ENCODE data around the gene PPM1H.

The PPM1H gene

DNA sequence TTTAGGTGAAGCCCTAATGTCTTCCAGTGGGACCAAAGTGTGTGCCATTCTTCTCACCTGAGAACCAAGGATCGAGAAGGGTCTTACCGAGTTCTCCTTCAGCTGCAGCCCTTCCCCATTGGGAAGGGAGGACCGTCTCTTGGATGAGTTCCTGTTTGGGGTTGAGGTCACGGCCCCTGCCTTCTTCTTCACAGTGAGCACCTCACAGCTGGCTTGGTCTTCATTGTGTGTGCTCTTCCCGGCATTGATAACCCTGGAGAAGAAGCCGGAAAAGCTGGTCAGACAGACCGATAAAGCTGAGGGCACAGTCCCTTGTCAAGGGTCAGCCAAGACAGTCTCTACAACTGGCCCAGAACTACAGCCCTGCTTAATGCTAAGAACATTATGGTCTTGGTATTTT is 102.9 kb downstream of the PPM1H start:
- H2BK12ac ChIP-seq (ENCODE audit: low read length), result no peak overlapping the region

DNA sequence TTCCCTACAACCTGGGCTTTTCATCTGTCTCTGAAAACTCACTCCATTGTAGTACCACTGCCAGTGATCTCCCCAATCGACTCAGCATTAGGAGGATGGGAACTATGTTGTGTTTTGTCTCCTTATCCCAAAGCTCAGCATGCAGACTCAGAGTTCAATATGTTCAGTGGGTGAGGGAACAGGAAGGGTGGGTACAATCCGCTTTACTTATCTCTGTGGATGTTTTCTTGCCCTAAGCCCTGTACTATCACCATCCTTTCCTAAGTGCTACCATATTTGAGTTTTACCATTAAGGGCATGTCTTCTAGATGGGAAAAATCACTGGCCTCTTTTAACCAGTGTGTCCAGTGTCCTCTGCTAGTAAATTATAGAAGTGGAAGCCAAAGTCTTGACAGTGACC is 107.1 kb downstream of the PPM1H start:
- no peak overlapping the region for H3K18ac ChIP-seq (ENCODE audit: low read length)
- H2BK120ac ChIP-seq (ENCODE audit: low read depth, low read length), result no peak overlapping the region
- H2AK5ac ChIP-seq (ENCODE audit: low read depth, low read length), result no peak overlapping the region
- H4K8ac ChIP-seq (ENCODE audit: low read depth, low read length), result no peak overlapping the region
- no peak overlapping the region for H2BK5ac ChIP-seq (ENCODE audit: low read length)
- H3K36me3 ChIP-seq (replicated peaks in 1 of 2; ENCODE audit: control insufficient read depth in 2 of 2, insufficient read depth in 2 of 2, low read length in 2 of 2), result no peaks in the 10 kb centered on the region
- no peak overlapping the region for H2BK15ac ChIP-seq (ENCODE audit: low read length)
- H4K91ac ChIP-seq (ENCODE audit: low read depth, low read length, poor library complexity), result no peak overlapping the region
- WGBS, 2 donors (ENCODE audit: extremely low coverage in 2 of 2, insufficient read length in 2 of 2, insufficient replicate concordance in 1 of 2), result no CpG with 5 or more reads among the region's 2 CpGs
- H2BK12ac ChIP-seq (ENCODE audit: low read length), result no peak overlapping the region
- H3K27ac ChIP-seq (replicated peaks; ENCODE audit: low read length), result no peak overlapping the region
- no peak overlapping the region for H3K23ac ChIP-seq (ENCODE audit: low read depth, low read length, poor library complexity)
- no peak overlapping the region for H3K9ac ChIP-seq (ENCODE audit: low read depth, low read length, poor library complexity)
- H3K4me2 ChIP-seq (ENCODE audit: insufficient read depth, low read length, poor library complexity, severe bottlenecking), result no peak overlapping the region
- H3K4me3 ChIP-seq (ENCODE audit: low read length in 2 of 2), result no peak overlapping the region
- DNase-seq (ENCODE audit: low spot score), result no peak
- H3K4ac ChIP-seq (ENCODE audit: low read length), result no peak overlapping the region
- no peaks in the 10 kb centered on the region for H3K27me3 ChIP-seq (ENCODE audit: control insufficient read depth in 3 of 3, insufficient read depth in 3 of 3, low read depth in 1 of 3, low read length in 3 of 3)
- no peak overlapping the region for H3K14ac ChIP-seq (ENCODE audit: low read length)
- H3K79me1 ChIP-seq (ENCODE audit: low read depth, low read length), result no peaks in the 10 kb centered on the region
- H3K4me1 ChIP-seq (ENCODE audit: control insufficient read depth in 2 of 2, insufficient read depth in 1 of 2, low read depth in 1 of 2, low read length in 2 of 2), result peaks cover 3 to 11% of the 10 kb centered on the region in 2 donors
- H3K9me3 ChIP-seq (replicated peaks in 1 of 2; ENCODE audit: control insufficient read depth in 2 of 2, insufficient read depth in 1 of 2, low read depth in 1 of 2, low read length in 2 of 2), result peaks cover 0 to 3% of the 10 kb centered on the region in 2 donors
- H2AFZ ChIP-seq (ENCODE audit: low read length), result no peak overlapping the region

More for the DNA sequence above, 102.9 kb downstream of the PPM1H start:
- Histone ChIP-seq H3K79me1 (ENCODE audit: low read depth, low read length) (no peaks in the 10 kb centered on the region), H2BK120ac (ENCODE audit: low read depth, low read length) (no peak overlapping the region), H3K27ac (replicated peaks; ENCODE audit: low read length) (no peak overlapping the region), H3K14ac (ENCODE audit: low read length) (no peak overlapping the region), H3K23ac (ENCODE audit: low read depth, low read length, poor library complexity) (no peak overlapping the region), H3K4me3 (ENCODE audit: low read length in 2 of 2) (no peak overlapping the region), H3K4me1 (ENCODE audit: control insufficient read depth in 2 of 2, insufficient read depth in 1 of 2, low read depth in 1 of 2, low read length in 2 of 2) (peaks cover 15 to 36% of the 10 kb centered on the region in 2 donors), H2AK5ac (ENCODE audit: low read depth, low read length) (no peak overlapping the region), H3K36me3 (replicated peaks in 1 of 2; ENCODE audit: control insufficient read depth in 2 of 2, insufficient read depth in 2 of 2, low read length in 2 of 2) (no peaks in the 10 kb centered on the region), H2BK5ac (ENCODE audit: low read length) (no peak overlapping the region), H2BK15ac (ENCODE audit: low read length) (no peak overlapping the region), H2AFZ (ENCODE audit: low read length) (no peak overlapping the region), H3K4ac (ENCODE audit: low read length) (no peak overlapping the region), H3K9ac (ENCODE audit: low read depth, low read length, poor library complexity) (no peak overlapping the region), H4K8ac (ENCODE audit: low read depth, low read length) (no peak overlapping the region), H3K18ac (ENCODE audit: low read length) (no peak overlapping the region), H3K9me3 (replicated peaks in 1 of 2; ENCODE audit: control insufficient read depth in 2 of 2, insufficient read depth in 1 of 2, low read depth in 1 of 2, low read length in 2 of 2) (no peaks in the 10 kb centered on the region), H3K27me3 (ENCODE audit: control insufficient read depth in 3 of 3, insufficient read depth in 3 of 3, low read depth in 1 of 3, low read length in 3 of 3) (no peaks in the 10 kb centered on the region), H4K91ac (ENCODE audit: low read depth, low read length, poor library complexity) (no peak overlapping the region), H3K4me2 (ENCODE audit: insufficient read depth, low read length, poor library complexity, severe bottlenecking) (no peak overlapping the region)
- no CpG with 5 or more reads among the region's 7 CpGs for WGBS, 2 donors (ENCODE audit: extremely low coverage in 2 of 2, insufficient read length in 2 of 2, insufficient replicate concordance in 1 of 2)
- no peak for DNase-seq (ENCODE audit: low spot score)

DNA sequence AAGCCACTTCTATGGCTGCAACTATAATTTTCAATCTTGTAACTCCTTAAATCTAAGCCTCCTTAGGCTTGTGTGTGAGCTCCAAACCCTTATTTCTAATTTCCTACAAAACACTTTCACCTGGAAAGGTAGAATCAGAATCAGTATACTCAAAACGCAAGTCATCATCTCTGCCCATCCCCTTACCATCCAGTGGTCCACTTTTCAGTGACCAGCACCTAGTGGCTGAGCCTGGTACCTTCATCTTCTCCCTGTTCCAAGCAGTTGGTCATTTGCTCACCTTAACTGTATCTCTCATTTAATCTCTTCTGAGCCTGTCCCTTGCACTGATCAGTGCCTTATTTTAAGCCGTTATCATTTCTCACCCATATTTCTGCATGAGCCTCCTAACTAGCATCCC is 107.9 kb downstream of the PPM1H start:
- no peak overlapping the region for H4K91ac ChIP-seq (ENCODE audit: low read depth, low read length, poor library complexity)
- H3K27ac ChIP-seq (replicated peaks; ENCODE audit: low read length), result no peak overlapping the region
- no peak overlapping the region for H3K4ac ChIP-seq (ENCODE audit: low read length)
- no peak overlapping the region for H3K4me2 ChIP-seq (ENCODE audit: insufficient read depth, low read length, poor library complexity, severe bottlenecking)
- no peaks in the 10 kb centered on the region for H3K27me3 ChIP-seq (ENCODE audit: control insufficient read depth in 3 of 3, insufficient read depth in 3 of 3, low read depth in 1 of 3, low read length in 3 of 3)
- H4K8ac ChIP-seq (ENCODE audit: low read depth, low read length), result no peak overlapping the region
- no peak overlapping the region for H2BK5ac ChIP-seq (ENCODE audit: low read length)
- no peak overlapping the region for H2BK120ac ChIP-seq (ENCODE audit: low read depth, low read length)
- H2BK12ac ChIP-seq (ENCODE audit: low read length), result no peak overlapping the region
- peaks cover 0 to 3% of the 10 kb centered on the region in 2 donors for H3K9me3 ChIP-seq (replicated peaks in 1 of 2; ENCODE audit: control insufficient read depth in 2 of 2, insufficient read depth in 1 of 2, low read depth in 1 of 2, low read length in 2 of 2)
- H3K18ac ChIP-seq (ENCODE audit: low read length), result no peak overlapping the region
- no peak overlapping the region for H3K4me3 ChIP-seq (ENCODE audit: low read length in 2 of 2)
- H3K14ac ChIP-seq (ENCODE audit: low read length), result no peak overlapping the region
- WGBS, 2 donors (ENCODE audit: extremely low coverage in 2 of 2, insufficient read length in 2 of 2, insufficient replicate concordance in 1 of 2), result no CpG with 5 or more reads among the region's 2 CpGs
- no peaks in the 10 kb centered on the region for H3K36me3 ChIP-seq (replicated peaks in 1 of 2; ENCODE audit: control insufficient read depth in 2 of 2, insufficient read depth in 2 of 2, low read length in 2 of 2)
- no peak for DNase-seq (ENCODE audit: low spot score)
- H2AFZ ChIP-seq (ENCODE audit: low read length), result no peak overlapping the region
- no peak overlapping the region for H3K9ac ChIP-seq (ENCODE audit: low read depth, low read length, poor library complexity)
- no peak overlapping the region for H3K23ac ChIP-seq (ENCODE audit: low read depth, low read length, poor library complexity)
- no peak overlapping the region for H2AK5ac ChIP-seq (ENCODE audit: low read depth, low read length)
- no peaks in the 10 kb centered on the region for H3K79me1 ChIP-seq (ENCODE audit: low read depth, low read length)
- H3K4me1 ChIP-seq (ENCODE audit: control insufficient read depth in 2 of 2, insufficient read depth in 1 of 2, low read depth in 1 of 2, low read length in 2 of 2), result peaks cover 2 to 3% of the 10 kb centered on the region in 2 donors
- no peak overlapping the region for H2BK15ac ChIP-seq (ENCODE audit: low read length)

DNA sequence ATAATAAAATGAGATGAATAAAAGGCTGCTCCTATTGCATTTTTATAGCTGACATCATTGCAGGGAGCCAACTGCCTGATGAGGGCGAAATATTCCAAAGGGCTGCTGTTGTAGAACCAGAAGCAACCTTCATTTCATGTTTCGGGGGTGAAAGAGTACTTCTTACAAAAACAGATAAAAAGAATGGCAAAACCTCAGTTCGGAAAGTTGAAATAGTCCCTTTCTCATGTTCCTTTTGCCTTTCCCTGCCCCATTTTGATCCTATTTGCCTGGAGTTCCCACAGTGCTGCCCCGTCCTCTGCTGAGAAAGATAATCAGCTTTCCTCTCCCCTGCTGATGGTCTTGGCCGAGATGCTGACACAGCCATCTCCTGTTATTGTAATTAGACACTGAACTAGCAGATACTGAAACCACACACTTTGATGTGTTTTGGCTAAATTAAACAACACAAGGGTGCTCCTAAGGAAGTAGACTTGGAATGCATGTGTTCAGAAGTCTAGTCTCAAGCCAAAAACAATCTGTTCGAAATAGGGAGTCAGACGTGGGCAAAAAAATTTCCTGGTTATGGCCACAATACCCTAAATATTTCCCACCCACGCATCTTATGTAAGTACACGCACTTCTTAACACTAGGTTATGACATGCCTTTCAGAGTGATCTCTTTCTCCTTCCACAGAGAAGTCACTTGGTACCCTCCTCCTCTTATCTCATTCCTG is 117.2 kb downstream of the PPM1H start:
- Histone ChIP-seq H2BK12ac (ENCODE audit: low read length) (no peak overlapping the region), H4K91ac (ENCODE audit: low read depth, low read length, poor library complexity) (no peak overlapping the region), H4K8ac (ENCODE audit: low read depth, low read length) (no peak overlapping the region), H2BK5ac (ENCODE audit: low read length) (no peak overlapping the region), H3K9ac (ENCODE audit: low read depth, low read length, poor library complexity) (no peak overlapping the region), H2AFZ (ENCODE audit: low read length) (peak overlapping the region; percentile 54), H3K4ac (ENCODE audit: low read length) (no peak overlapping the region), H3K23ac (ENCODE audit: low read depth, low read length, poor library complexity) (no peak overlapping the region), H3K79me1 (ENCODE audit: low read depth, low read length) (no peaks in the 10 kb centered on the region), H2AK5ac (ENCODE audit: low read depth, low read length) (no peak overlapping the region), H2BK15ac (ENCODE audit: low read length) (no peak overlapping the region), H3K27ac (replicated peaks; ENCODE audit: low read length) (no peak overlapping the region), H3K4me3 (ENCODE audit: low read length in 2 of 2) (no peak overlapping the region), H3K9me3 (replicated peaks in 1 of 2; ENCODE audit: control insufficient read depth in 2 of 2, insufficient read depth in 1 of 2, low read depth in 1 of 2, low read length in 2 of 2) (peaks cover 0 to 2% of the 10 kb centered on the region in 2 donors), H3K36me3 (replicated peaks in 1 of 2; ENCODE audit: control insufficient read depth in 2 of 2, insufficient read depth in 2 of 2, low read length in 2 of 2) (no peaks in the 10 kb centered on the region), H2BK120ac (ENCODE audit: low read depth, low read length) (no peak overlapping the region), H3K27me3 (ENCODE audit: control insufficient read depth in 3 of 3, insufficient read depth in 3 of 3, low read depth in 1 of 3, low read length in 3 of 3) (no peaks in the 10 kb centered on the region), H3K4me2 (ENCODE audit: insufficient read depth, low read length, poor library complexity, severe bottlenecking) (no peak overlapping the region), H3K14ac (ENCODE audit: low read length) (no peak overlapping the region), H3K4me1 (ENCODE audit: control insufficient read depth in 2 of 2, insufficient read depth in 1 of 2, low read depth in 1 of 2, low read length in 2 of 2) (peaks cover 0 to 8% of the 10 kb centered on the region in 2 donors), H3K18ac (ENCODE audit: low read length) (no peak overlapping the region)
- DNase-seq (ENCODE audit: low spot score), result no peak
- no CpG with 5 or more reads among the region's 9 CpGs for WGBS, 2 donors (ENCODE audit: extremely low coverage in 2 of 2, insufficient read length in 2 of 2, insufficient replicate concordance in 1 of 2)

All from neuronal stem cell (in vitro differentiated cells).